GM21825 (cell line): ENCODE measurements around the gene TMEM239.
"Not testable (repeated sequence)": the region's sequence is repeated elsewhere in the genome, so short reads cannot be mapped to it uniquely, and the experiment has no call there.

ENCODE experiments used
- ATAC-seq: cut with Tn5 transposase; IDR thresholded peaks from one replicate; pipeline ENCODE4 v1.9.1; 2021; ENCODE audit warnings: mild to moderate bottlenecking, moderate library complexity; ENCODE audit not compliant: unreplicated experiment

TMEM239 gene

DNA sequence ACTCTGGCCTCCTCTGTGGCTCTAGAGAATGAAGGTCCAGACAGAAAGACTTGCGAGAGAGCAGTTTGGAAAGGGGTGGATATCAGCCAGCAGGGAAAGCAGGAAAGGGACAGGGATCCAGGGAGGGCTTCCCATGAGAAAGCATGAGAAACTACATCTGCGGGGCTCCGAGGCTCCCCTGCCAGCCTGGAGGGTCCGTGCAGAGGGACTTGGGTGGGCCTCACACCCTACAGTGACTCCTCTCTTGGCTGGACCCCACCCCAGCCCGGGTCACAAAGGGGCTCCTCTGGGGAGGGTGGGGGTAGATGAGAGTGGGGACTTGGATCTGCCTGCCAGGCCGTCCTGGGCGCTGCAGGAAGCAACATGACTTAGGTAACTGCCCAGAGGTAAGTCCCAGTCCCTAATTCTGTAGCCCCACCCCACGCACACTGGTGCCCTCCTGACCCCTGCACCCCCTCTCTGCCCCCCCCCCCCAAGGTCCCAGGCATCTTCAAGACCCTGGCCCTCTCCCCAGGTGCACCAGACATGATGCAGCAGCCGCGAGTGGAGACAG, at the start of gene TMEM239:
Gene TMEM239, plus strand, starts transcription at position 335 of the 553 bp plus-strand sequence. Its CDS starts 191 bp downstream, at position 526.
- ATAC-seq, result no peak

- no peak for ATAC-seq
Measured at GRCh38 chr20:2767768-2768631, 48.2 kb upstream of the TMEM239 start.

DNA sequence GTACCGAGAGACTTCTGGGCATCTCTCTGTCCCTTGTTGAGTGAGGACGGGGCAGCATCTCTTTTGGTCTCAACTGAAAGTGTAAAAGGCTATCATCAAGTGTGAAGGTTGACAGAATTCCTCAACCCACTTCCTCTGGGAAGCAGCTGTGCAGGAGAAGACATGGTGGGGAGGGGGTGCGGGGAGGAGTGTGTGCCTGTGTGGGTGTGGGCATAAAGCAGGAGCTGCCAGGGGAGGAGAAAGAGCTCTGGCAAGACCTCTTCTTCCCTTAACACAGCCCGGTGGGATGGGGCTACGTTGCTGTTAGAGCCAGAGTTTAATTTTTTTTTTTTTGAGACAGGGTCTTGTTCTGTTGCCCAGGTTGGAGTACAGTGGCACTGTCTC, 47.5 kb upstream of the TMEM239 start:
- ATAC-seq, result no peak

- not testable (repeated sequence) for ATAC-seq
Measured at GRCh38 chr20:2770091-2770490, 46.1 kb upstream of the TMEM239 start.

GRCh38 chr20:2771631-2772080, 44.5 kb upstream of the TMEM239 start:
- no peak for ATAC-seq

DNA sequence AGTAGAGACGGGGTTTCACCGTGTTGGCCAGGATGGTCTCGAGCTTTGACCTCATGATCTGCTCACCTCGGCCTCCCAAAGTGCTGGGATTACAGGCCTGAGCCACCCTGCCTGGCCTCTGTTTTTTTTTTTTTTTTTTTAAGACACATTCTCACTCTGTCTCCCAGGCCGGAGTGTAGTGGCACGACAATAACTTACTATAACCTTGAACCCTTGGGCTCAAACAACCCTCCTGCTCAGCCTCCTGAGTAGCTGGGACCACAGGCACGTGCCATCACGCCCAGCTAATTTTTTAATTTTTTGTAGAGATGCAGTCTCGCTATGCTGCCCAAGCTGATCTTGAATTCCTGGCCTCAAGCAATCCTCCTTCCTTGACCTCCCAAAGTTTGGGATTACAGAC, 42.4 kb upstream of the TMEM239 start:
- ATAC-seq, result no peak

DNA sequence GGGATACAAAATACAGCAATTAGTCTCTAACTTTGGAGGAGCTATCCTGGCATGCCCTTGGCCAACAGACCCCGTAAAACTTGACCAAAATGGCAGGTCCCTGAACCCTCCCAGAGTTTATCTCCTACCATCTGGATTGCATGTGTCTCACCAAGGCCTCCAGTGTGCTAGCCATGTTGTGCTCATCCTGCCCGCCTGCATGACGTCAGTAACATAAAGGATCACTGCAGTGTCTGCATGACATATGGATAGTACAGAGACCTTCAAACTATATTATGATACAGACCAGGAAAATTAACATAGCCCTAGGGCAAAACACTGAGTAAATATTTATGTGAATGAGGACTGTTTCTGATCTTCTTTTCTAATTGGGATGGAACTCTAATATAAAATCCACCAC, 41.0 kb upstream of the TMEM239 start:
- no peak for ATAC-seq

DNA sequence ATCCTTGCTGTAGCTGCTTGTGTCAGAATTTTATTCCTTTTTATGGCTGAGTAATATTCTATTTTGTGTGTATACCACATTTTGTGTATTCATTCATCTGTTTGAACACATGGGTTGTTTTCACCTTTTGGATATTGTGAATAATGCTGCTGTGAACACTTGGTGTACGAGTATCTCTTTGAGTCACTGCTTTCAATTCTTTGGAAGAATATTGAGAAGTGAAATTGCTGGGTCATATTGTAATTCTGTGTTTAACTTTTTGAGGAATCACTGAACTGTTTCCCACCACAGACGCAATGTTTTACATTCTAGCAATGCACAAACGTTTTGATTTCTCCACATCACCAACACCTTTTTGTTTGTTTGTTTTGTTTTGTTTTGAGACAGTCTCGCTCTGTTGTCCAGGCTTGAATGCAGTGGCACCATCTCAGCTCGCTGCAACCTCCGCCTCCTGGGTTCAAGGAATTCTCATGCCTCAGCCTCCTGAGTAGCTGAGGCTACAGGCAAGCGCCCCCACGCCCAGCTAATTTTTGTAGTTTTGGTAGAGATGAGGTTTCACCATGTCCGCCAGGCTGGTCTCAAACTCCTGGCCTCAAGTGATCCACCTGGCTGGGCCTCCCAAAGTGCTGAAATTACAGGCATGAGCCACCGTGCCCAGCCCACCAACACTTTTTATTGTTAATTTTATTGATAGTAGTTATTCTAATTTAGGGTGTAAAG, 37.4 kb upstream of the TMEM239 start:
- ATAC-seq, result no peak

DNA sequence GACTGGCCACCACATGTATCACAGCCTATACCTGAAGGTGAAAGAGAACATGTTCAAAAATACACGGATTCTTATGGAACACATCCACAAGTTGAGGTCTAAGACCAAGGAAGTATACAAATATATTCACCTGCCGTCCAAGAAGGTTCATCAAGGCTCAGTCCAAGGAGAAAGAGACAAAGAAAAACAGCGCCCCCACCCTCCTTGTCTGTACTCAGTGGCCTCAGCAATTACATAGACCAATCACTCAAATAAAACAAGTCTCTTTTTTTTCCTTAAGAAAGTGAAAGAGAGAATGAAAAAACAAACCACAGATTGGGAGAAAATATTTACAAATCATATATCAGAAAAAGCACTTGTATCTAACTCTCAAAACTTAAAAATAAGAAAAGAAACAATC, 35.2 kb upstream of the TMEM239 start:
- no peak for ATAC-seq

DNA sequence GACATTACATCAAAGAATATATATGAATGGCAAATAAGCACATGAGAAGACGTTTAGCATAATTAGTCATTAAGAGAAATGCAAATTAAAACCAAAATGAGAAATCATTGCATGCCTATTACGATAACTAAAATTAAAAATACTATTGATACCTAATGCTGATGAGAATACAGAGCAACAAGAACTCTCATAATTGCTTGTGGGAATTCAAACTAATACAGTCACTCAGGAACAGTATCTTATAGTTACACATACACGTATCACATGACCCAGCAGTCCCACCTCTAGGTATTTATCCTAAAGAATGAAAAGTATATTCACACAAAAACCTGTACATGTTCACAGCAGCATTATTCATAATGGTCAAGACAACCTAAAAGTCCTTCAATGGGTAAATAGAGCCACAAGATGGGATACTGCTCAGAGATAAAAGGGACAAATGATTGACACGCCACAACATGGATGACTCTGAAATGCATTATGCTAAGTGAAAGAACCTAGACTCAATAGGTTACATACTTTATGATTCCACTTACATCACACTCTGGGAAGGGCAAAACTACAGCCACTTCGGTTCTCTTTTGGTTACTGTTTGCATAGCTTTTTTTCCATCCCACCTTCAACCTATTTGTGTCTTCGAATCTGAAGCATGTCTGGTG, 32.1 kb upstream of the TMEM239 start:
- no peak for ATAC-seq

GRCh38 chr20:2793471-2793870, 22.7 kb upstream of the TMEM239 start:
- no peak for ATAC-seq

DNA sequence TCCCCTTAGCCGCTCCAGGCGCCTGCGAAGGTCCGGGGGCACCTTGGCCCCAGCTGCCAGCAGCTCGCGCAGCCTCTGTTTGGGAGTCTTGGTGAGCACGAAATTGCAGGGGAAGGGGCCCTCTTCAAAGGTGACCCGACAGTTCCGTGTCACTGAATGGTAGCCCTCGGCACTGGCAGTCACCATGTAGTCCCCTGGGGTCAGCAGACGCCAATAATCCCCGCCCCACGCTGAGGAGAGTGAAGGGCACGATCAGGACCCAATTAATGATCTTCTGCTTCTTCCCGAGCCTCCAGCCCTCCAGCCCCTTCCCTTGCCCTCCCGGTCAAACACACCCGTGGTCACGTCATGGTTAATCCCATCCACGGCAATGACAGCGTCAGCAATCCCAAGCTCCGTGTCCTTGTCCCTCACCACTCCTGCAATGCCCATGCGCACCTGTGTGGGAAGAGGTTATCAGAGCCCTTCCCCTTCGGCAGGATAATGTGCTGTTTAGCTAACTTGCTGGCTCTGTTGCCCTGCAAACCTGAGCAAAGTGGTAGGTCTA, 21.9 kb upstream of the TMEM239 start:
- ATAC-seq, result no peak

DNA sequence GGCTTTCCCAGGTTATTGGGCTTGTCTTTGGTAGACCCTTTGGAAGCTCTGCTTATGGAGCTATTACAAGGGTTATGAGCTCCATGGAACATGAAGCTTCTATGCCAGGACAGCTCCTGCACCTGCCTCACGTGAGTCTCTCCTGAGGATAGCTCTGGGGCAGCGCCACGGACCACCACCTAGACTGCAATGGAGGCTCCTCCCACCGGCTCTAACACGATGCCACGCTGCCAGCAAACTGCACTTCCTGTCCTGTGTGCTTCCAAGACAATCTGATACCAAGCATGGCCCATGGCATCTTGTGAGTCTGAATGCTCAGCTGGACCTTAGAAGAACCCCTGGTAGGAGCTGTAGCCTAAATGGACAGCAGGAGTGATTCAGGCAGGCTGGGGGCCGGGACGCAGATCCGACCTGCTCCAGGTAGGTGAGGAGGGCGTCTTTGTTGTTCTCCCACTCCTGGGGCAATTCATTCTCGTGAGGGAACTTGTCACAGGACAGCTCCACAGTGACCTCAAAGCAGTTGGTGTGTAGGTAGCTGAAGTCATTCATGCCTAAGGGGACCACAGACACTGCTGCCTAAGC, 21.2 kb upstream of the TMEM239 start:
- no peak for ATAC-seq

DNA sequence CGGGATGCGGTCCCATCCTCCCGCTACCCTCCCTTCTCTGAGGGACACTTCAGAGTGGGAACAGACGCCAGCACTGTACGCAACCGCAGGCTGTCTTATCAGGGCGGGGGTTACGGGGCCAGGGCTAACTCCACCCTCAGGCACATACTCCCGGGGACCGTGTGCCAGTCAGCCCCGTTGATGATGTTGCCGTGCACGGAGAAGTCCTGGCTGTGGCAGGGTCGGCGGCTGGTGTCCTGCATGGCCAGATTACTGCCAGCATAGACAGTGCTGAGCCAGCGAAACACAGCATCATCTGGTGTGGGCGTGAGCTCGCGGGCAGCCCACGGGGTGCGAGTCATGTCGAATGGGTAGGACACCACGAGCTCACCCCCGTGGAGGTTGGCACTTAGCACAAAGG, 20.7 kb upstream of the TMEM239 start:
- ATAC-seq, result no peak

DNA sequence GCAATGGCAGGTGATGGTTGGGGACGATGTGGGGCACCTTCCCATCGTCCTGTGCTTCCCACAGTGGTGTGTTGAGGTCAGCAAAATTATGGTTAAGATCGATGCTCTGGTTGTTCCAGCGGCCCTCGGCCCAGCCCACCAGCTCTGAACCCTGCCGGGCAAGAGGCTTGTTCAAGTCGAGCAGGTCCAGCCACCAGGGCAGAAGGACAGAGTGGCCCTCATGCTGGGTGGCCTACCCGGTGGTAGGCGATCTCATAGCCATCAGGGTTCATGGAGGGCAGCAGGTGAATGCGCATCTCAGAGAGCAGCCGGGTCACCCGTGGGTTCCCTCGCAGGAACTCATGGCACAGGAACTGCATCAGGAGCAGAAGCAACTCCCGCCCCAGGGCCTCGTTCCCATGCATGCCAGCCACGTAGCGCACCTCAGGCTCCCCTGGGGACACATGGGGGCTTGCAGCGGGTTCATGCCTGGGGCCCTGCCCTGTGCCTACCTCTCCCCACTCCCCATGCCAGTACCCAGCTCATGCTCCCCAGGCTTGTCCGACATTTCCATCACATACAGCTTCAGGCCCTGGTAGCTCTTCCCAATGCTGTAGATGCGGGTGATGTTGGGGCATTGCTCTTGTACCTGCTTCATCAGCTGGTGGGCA, 20.0 kb upstream of the TMEM239 start:
- no peak for ATAC-seq

DNA sequence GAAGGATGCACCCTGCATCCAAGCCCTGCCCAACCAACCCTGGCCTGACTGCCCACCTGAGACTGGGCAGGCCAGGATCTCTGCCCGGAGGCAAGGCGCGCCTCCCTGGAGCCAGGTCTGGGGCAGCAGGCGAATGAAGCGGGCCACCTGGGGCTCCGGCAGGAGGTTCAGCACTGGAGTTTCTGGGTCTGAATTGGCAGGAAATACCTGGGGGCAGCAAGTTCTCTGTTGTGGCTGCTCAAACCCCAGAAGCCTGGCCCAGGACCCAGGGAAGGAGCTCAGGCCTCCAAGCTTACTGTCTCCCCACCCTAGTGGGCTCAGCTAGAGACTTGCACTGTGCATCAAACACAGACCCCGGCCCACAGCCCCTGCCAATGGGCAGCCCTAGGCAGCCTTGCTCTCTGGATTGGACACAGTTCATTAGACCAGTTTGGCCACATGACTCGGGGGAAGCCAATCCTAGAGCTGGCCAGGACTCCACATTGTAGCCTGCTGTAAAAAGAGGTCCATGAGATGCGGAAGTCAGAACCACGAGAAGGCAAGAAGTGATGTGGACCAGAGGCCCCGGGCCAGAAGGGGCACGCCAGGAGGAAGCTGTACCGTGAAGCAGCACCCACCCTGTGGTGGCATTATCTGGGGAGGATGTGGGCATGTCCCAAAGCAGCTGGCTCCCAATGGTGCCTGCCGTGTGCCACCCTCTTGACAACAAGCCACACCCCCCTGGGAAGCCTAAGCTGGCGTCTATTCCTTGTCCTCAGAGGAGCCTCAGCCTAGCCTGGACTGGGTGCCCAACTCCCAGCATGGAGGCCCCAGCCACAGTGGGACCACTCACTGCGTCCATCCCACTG, 18.8 kb upstream of the TMEM239 start:
- ATAC-seq, result no peak

- no peak for ATAC-seq
Measured at GRCh38 chr20:2798095-2798805, 17.9 kb upstream of the TMEM239 start.

GRCh38 chr20:2798814-2799213, 17.4 kb upstream of the TMEM239 start:
- no peak for ATAC-seq

DNA sequence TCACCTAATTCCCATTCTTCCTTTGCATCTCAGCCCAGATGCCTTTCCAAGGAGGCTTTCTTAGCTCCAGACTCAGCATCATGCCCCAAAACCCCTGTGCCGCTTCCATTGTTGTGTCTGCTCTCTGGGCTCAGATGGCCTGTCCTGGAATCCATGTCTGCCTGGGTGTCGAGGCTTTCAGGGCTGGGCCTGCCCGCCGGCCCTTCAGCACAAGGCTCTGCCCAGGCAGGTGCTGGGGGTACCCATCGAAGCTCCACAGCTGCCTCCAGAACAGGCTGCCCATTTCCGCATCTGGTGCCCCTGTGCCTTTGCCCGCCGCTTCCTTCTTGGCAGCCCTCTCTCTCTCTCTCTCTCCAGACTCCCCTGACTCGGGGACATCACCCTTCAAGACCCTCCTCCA, 16.9 kb upstream of the TMEM239 start:
- ATAC-seq, result no peak
